ENCODE data around the gene KRT71. TPM values are rescaled to one million over a fixed set of nuclear protein-coding genes. Genes with fewer than 3 reads are reported as not detected.

KRT71 gene
- total RNA-seq, 1 donor from 2014 or later, result not detected

DNA sequence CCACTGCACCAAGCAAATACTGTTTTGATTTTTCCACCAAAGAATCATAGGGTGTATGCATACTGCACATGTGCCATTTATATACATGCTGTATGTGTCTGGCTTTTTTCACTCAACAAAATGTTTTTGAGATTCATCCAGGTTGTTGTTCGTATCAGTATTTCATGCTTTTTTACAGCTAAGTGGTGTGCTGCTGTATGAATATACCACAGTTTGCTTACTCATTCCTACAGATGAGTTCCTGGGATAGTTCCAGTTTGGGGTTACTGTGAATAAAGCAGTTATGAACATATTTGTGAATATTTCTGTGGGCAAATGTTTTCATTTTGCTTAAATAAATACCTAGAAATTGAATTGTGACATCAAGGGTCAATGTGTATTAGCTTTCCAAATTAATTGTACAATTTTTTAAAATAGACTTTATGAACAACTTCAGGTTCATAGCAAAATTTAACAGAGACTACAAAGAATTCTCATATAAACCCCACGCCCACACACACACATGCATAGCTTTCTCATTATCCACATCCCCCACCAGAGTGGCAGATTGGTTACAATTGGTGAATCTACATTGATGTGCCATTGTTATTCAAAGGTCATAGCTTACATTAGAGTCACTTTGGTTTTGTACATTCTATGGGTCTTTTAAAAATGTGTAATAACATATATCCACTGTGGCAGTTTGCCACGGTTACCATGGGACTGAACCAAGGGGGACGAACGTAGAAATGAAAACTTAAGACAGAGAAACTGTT, 53.0 kb downstream of the KRT71 start:
- Mint-ChIP-seq H3K27me3 (peaks cover 8% of the 10 kb centered on the region), H3K4me3 (no peak overlapping the region), H3K9me3 (peaks cover 2% of the 10 kb centered on the region), H3K36me3 (ENCODE audit: low read depth) (no peaks in the 10 kb centered on the region), H3K27ac (no peak overlapping the region), H3K4me1 (peaks cover 2% of the 10 kb centered on the region)
- no peak for DNase-seq
- ChIA-PET POLR2A (no interaction called here), CTCF (no interaction called here)
- intact Hi-C loops (cut with micrococcal nuclease), result loop anchor here (10.0 kb wide), 1 partner anchor 345 kb away; no protein-coding TSS in a partner anchor
- TF ChIP-seq, protein P1, sequence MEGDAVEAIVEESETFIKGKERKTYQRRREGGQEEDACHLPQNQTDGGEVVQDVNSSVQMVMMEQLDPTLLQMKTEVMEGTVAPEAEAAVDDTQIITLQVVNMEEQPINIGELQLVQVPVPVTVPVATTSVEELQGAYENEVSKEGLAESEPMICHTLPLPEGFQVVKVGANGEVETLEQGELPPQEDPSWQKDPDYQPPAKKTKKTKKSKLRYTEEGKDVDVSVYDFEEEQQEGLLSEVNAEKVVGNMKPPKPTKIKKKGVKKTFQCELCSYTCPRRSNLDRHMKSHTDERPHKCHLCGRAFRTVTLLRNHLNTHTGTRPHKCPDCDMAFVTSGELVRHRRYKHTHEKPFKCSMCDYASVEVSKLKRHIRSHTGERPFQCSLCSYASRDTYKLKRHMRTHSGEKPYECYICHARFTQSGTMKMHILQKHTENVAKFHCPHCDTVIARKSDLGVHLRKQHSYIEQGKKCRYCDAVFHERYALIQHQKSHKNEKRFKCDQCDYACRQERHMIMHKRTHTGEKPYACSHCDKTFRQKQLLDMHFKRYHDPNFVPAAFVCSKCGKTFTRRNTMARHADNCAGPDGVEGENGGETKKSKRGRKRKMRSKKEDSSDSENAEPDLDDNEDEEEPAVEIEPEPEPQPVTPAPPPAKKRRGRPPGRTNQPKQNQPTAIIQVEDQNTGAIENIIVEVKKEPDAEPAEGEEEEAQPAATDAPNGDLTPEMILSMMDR (IDR thresholded peaks at IDR 0.05), result no peak
- ATAC-seq (ENCODE audit: low read depth), result no peak

DNA sequence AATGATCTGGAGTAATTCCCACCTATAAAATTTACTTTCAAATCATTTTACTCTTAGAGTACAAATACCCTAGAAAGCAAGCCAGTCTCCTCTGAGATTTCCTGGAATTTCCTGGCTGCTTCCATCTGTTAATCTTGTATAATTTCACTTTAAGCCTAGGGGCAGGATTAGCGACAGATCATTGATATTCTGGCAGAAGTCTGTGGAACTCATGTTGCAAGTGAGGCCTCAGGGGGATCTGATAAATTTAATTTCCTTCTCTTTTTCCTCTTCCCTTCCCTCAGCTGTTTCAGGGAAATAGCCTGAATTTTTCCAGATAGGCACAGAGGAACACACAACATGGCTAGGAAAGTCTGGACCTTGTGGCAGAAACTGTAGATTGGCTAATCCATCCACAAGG, 54.0 kb downstream of the KRT71 start:
- ATAC-seq (ENCODE audit: low read depth), result no peak
- intact Hi-C loops (cut with micrococcal nuclease), result no loop called here
- Mint-ChIP-seq H3K27ac (no peak overlapping the region), H3K27me3 (peaks cover 8% of the 10 kb centered on the region), H3K9me3 (peaks cover 2% of the 10 kb centered on the region), H3K4me3 (no peak overlapping the region), H3K4me1 (peaks cover 2% of the 10 kb centered on the region), H3K36me3 (ENCODE audit: low read depth) (no peaks in the 10 kb centered on the region)
- TF ChIP-seq, protein P1 (IDR thresholded peaks at IDR 0.05), result no peak
- CTCF ChIA-PET, result no interaction called here
- POLR2A ChIA-PET, result no interaction called here
- no peak for DNase-seq

DNA sequence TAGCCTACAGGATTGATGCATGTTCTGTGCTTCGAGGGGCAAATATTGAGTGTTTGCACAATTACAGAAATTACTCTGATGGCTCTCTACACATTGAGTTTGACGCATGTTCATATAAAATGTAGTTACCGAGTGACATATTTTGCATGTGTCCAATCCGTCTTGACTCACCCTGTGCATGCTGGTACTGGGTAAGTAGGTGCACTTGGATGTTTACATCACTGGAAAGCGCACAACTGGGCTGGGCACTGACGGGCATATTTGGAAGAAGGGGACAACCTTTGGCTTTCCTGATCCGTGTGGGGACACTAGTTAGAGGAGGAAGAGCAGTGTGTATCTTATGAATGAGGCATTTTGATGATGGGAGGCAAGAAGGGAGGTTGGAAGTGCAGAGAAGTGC, 55.0 kb downstream of the KRT71 start:
- CTCF ChIA-PET, result no interaction called here
- Mint-ChIP-seq H3K36me3 (ENCODE audit: low read depth) (no peaks in the 10 kb centered on the region), H3K27me3 (peaks cover 12% of the 10 kb centered on the region), H3K27ac (no peak overlapping the region), H3K4me1 (peaks cover 2% of the 10 kb centered on the region), H3K9me3 (peaks cover 2% of the 10 kb centered on the region), H3K4me3 (no peak overlapping the region)
- DNase-seq, result no peak
- TF ChIP-seq, protein P1 (IDR thresholded peaks at IDR 0.05), result no peak
- intact Hi-C loops (cut with micrococcal nuclease), result no loop called here
- POLR2A ChIA-PET, result no interaction called here
- no peak for ATAC-seq (ENCODE audit: low read depth)

DNA sequence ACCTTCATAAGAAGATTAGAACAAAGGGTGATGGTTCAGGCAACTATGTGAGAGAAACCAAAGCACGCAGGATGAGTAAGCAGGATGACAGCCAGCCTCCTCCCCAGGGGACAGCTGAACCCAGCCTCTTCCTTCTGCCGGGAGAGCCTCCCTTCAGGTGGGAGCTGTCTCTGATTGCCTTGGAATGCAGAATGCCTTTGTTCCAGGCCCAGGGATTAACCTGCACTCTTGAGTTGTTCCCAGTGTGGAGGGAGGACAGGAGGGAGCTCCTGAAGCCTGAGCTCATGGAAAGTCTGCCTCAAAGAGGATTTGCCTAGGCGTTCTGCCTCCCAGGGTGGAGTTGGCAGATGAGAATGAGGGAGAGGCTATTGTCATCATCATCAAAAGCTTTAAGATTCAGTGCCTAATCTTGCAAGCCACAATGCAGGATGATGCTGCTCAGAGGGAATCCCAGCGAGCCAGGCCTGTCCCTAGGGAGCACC, 56.3 kb downstream of the KRT71 start:
- TF ChIP-seq, protein P1 (IDR thresholded peaks at IDR 0.05), result no peak
- Mint-ChIP-seq H3K9me3 (peaks cover 2% of the 10 kb centered on the region), H3K36me3 (ENCODE audit: low read depth) (no peaks in the 10 kb centered on the region), H3K27ac (no peak overlapping the region), H3K4me3 (no peak overlapping the region), H3K27me3 (peaks cover 10% of the 10 kb centered on the region), H3K4me1 (peaks cover 2% of the 10 kb centered on the region)
- ChIA-PET CTCF (no interaction called here), POLR2A (no interaction called here)
- DNase-seq (no peak), ATAC-seq (ENCODE audit: low read depth) (no peak)
- intact Hi-C loops (cut with micrococcal nuclease), result no loop called here

DNA sequence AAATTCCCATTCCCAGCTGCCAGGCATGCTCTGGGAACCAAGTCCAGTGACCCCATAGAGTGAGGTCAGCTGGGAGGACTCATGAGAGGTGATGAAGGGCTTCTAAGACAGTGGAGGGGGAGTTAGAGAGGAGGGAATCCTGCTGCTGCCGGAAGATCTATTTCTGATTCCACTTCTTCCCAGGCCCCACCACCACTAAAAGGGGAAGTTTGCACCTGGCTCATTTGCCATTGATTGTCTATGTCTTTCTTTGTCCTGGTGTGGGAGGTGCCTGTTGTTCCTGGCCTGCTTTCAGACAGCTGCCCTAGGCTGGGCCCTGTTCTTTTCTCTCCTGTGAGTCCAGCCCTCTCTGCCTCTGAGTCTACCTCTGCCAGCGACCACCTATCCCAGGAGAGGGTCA, 56.9 kb downstream of the KRT71 start:
- TF ChIP-seq, protein P1 (IDR thresholded peaks at IDR 0.05), result no peak
- H3K4me3 Mint-ChIP-seq, result no peak overlapping the region
- H3K27ac Mint-ChIP-seq, result no peak overlapping the region
- DNase-seq (no peak), ATAC-seq (ENCODE audit: low read depth) (no peak)
- H3K9me3 Mint-ChIP-seq, result peaks cover 2% of the 10 kb centered on the region
- CTCF ChIA-PET, result no interaction called here
- H3K36me3 Mint-ChIP-seq (ENCODE audit: low read depth), result no peaks in the 10 kb centered on the region
- POLR2A ChIA-PET, result no interaction called here
- intact Hi-C loops (cut with micrococcal nuclease), result no loop called here
- H3K4me1 Mint-ChIP-seq, result peaks cover 2% of the 10 kb centered on the region
- peaks cover 13% of the 10 kb centered on the region for H3K27me3 Mint-ChIP-seq

Measured in activated B cell treated with CpG ODN at 0.5 μM for 24 hours (primary cell).